HepG2 (cell line): Measurements from ENCODE around the gene KRT10. TPM values are rescaled to one million over a fixed set of nuclear protein-coding genes. Genes with fewer than 3 reads are reported as not detected.

Experiments used
- EP300 ChIP-seq, 3 experiments: sonication (generic) in 1 of 3; formaldehyde crosslinking in 1 of 3; IDR thresholded peaks; 2 replicates each; pipeline versions ENCODE4 v1.5.1 to v1.6.1; 2011 to 2020; ENCODE audit warnings: low read depth in 2 of 3, low read length in 2 of 3, borderline replicate concordance in 1 of 3, improper control_type of control experiment in 1 of 3, mild to moderate bottlenecking in 1 of 3, missing genetic modification reagents in 1 of 3, moderate library complexity in 1 of 3
- KAT2B ChIP-seq: fragments of 150-350 bp; IDR thresholded peaks from 2 replicates; pipeline ENCODE4 v1.6.1; 2014; ENCODE audit warnings: low read depth, low read length, borderline replicate concordance
- KLF9 ChIP-seq: IDR thresholded peaks from 2 replicates; pipeline ENCODE4 v1.6.1; 2016; ENCODE audit warnings: low read depth
- MAF1 ChIP-seq: sonication (generic); formaldehyde crosslinking; IDR thresholded peaks from 2 replicates; pipeline ENCODE4 v1.5.0; 2020; ENCODE audit warnings: missing genetic modification reagents, borderline replicate concordance
- RFX1 ChIP-seq: fragments of 450-650 bp; IDR thresholded peaks from 2 replicates; pipeline ENCODE4 v1.6.1; 2017
- STAT5B ChIP-seq: sonication (generic); formaldehyde crosslinking; IDR thresholded peaks from 2 replicates; pipeline ENCODE4 v1.4.0; 2020; ENCODE audit warnings: missing genetic modification reagents
- THAP9 ChIP-seq: sonication (generic); formaldehyde crosslinking; IDR thresholded peaks from 2 replicates; pipeline ENCODE4; 2020; ENCODE audit warnings: missing genetic modification reagents, mild to moderate bottlenecking, borderline replicate concordance
- ZC3H4 ChIP-seq: sonication (generic); formaldehyde crosslinking; IDR thresholded peaks from 2 replicates; pipeline ENCODE4 v1.4.0; 2020; ENCODE audit warnings: missing genetic modification reagents, borderline replicate concordance
- ZEB1 ChIP-seq: IDR thresholded peaks from 2 replicates; pipeline ENCODE4 v1.6.1; 2012; ENCODE audit warnings: mild to moderate bottlenecking, low read depth, inconsistent platforms; ENCODE audit not compliant: insufficient replicate concordance
- ZFAT ChIP-seq: sonication (generic); formaldehyde crosslinking; conservative IDR thresholded peaks from 2 replicates; pipeline ENCODE4 v1.8.1; 2023; ENCODE audit warnings: missing genetic modification reagents, inconsistent platforms
- ZFP36 ChIP-seq: fragments of 150-350 bp; IDR thresholded peaks from 2 replicates; pipeline ENCODE4 v1.6.1; 2018; ENCODE audit warnings: borderline replicate concordance, low read length, low read depth; ENCODE audit not compliant: partially characterized antibody
- ZFP91 ChIP-seq: sonication (generic); formaldehyde crosslinking; IDR thresholded peaks from 2 replicates; pipeline ENCODE4 v1.9.0; 2022; ENCODE audit warnings: missing genetic modification reagents, mild to moderate bottlenecking, borderline replicate concordance
- ZNF503 ChIP-seq: sonication (generic); formaldehyde crosslinking; IDR thresholded peaks from 2 replicates; pipeline ENCODE4 v1.4.0; 2020; ENCODE audit warnings: missing genetic modification reagents
- ZNF577 ChIP-seq: sonication (generic); formaldehyde crosslinking; IDR thresholded peaks from 2 replicates; pipeline ENCODE4 v1.4.0; 2020; ENCODE audit warnings: mild to moderate bottlenecking, low read depth, missing genetic modification reagents, borderline replicate concordance
- ZNF713 ChIP-seq: sonication (generic); formaldehyde crosslinking; IDR thresholded peaks from 2 replicates; pipeline ENCODE4 v1.4.0; 2020; ENCODE audit warnings: mild to moderate bottlenecking, missing genetic modification reagents
- ZNF720 ChIP-seq: sonication (generic); formaldehyde crosslinking; IDR thresholded peaks from 2 replicates; pipeline ENCODE4 v1.4.0; 2020; ENCODE audit warnings: missing genetic modification reagents
- polyA plus RNA-seq, 8 experiments: library from polyadenylated mRNA; depleted of rRNA in 3 of 8; stranded (reverse) in 7 of 8; unstranded in 1 of 8; fragments of >200 nt; fragmentation: Illumina TruSeq in 4 of 8; extraction: Trizol in 4 of 8; gene quantifications; 2 replicates each; pipeline versions ENCODE4 v1.2.1 to v1.2.3, GENCODE V29; 2011 to 2016; ENCODE audit warnings: low read depth in 4 of 8, missing spikeins in 1 of 8, mixed read lengths in 1 of 8; ENCODE audit not compliant: insufficient read depth in 1 of 8
- total RNA-seq, 5 experiments: library from RNA; depleted of rRNA; stranded (reverse); fragments of >200 nt; fragmentation: Illumina TruSeq; extraction: Trizol; gene quantifications; 2 replicates each; pipeline ENCODE4 v1.2.3, GENCODE V29; 2016; ENCODE audit warnings: low read depth in 1 of 5
- TF ChIP-seq, protein P1 (sequence below), 2 experiments: IDR thresholded peaks; 2 replicates each; pipeline ENCODE4 v1.6.1; 2011 to 2012; ENCODE audit warnings: low read length in 2 of 2, borderline replicate concordance in 1 of 2, low read depth in 1 of 2, mild to moderate bottlenecking in 1 of 2, moderate library complexity in 1 of 2
- TF ChIP-seq, protein P2 (sequence below): sonication (generic); formaldehyde crosslinking; conservative IDR thresholded peaks from 2 replicates; pipeline ENCODE4 v1.4.0; 2020; ENCODE audit warnings: missing genetic modification reagents

Gene KRT10
- total and polyA plus RNA-seq, 2 of the 13 experiments (the other 11 are each of a cell fraction or from before 2014, with no cell fraction given), result 25.1 to 27.5 TPM

DNA sequence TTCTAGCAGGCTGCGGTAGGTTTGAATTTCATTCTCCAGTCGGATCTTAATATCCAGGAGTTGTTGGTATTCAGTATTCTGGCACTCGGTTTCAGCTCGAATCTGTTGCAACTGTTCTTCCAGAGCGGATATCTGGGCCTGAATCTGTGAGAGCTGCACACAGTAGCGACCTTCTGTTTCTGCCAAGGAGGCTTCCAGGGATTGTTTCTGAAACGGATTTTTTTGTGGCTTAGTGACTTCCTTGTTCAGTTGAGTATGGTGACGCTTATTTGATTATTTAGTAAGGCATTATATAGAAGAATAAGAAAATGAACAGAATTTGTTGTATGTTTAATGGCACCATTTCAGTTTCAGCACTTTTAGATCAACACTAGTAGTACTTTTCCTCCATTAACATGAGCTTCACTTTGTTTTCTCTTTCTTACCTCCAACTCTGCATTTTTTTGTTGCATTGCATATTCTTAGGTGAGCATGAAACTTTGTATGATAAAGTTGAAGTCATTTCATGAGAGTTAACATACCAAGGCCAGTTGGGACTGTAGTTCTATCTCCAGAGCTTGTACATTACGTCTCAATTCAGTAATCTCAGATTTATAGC lies 2.8 kb downstream of the KRT10 start (continued):
- TF ChIP-seq, protein P1, sequence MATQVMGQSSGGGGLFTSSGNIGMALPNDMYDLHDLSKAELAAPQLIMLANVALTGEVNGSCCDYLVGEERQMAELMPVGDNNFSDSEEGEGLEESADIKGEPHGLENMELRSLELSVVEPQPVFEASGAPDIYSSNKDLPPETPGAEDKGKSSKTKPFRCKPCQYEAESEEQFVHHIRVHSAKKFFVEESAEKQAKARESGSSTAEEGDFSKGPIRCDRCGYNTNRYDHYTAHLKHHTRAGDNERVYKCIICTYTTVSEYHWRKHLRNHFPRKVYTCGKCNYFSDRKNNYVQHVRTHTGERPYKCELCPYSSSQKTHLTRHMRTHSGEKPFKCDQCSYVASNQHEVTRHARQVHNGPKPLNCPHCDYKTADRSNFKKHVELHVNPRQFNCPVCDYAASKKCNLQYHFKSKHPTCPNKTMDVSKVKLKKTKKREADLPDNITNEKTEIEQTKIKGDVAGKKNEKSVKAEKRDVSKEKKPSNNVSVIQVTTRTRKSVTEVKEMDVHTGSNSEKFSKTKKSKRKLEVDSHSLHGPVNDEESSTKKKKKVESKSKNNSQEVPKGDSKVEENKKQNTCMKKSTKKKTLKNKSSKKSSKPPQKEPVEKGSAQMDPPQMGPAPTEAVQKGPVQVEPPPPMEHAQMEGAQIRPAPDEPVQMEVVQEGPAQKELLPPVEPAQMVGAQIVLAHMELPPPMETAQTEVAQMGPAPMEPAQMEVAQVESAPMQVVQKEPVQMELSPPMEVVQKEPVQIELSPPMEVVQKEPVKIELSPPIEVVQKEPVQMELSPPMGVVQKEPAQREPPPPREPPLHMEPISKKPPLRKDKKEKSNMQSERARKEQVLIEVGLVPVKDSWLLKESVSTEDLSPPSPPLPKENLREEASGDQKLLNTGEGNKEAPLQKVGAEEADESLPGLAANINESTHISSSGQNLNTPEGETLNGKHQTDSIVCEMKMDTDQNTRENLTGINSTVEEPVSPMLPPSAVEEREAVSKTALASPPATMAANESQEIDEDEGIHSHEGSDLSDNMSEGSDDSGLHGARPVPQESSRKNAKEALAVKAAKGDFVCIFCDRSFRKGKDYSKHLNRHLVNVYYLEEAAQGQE (IDR thresholded peaks at IDR 0.05; ENCODE audit: borderline replicate concordance in 1 of 2, low read depth in 1 of 2, low read length in 2 of 2), result no peak
- no peak for TF ChIP-seq ZNF577 (CRISPR knock-in tag)
- TF ChIP-seq ZC3H4 (CRISPR knock-in tag), result peak; percentile 88
- TF ChIP-seq, protein P2, sequence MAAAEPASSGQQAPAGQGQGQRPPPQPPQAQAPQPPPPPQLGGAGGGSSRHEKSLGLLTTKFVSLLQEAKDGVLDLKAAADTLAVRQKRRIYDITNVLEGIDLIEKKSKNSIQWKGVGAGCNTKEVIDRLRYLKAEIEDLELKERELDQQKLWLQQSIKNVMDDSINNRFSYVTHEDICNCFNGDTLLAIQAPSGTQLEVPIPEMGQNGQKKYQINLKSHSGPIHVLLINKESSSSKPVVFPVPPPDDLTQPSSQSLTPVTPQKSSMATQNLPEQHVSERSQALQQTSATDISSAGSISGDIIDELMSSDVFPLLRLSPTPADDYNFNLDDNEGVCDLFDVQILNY (CRISPR knock-in tag), result no peak
- TF ChIP-seq ZFP36, result no peak
- TF ChIP-seq KAT2B, result no peak
- TF ChIP-seq ZNF720, result no peak
- peak; percentile 85; the same call in 1 of the 2 replicates for TF ChIP-seq ZFAT
- no peak for TF ChIP-seq KLF9 (CRISPR knock-in tag)
- TF ChIP-seq RFX1, result no peak
- TF ChIP-seq ZNF503 (CRISPR knock-in tag), result peak; percentile 47; the same call in 1 of the 2 replicates
- no peak for TF ChIP-seq STAT5B (CRISPR knock-in tag)
- TF ChIP-seq ZFP91, result no peak
- TF ChIP-seq ZNF713 (CRISPR knock-in tag), result no peak
- TF ChIP-seq THAP9 (CRISPR knock-in tag), result no peak
- 0 out of 2 replicates have a peak, but pooled peaks have one; percentile 42 for TF ChIP-seq MAF1 (CRISPR knock-in tag)
- no peak for TF ChIP-seq ZEB1
- no peak for TF ChIP-seq EP300 (IDR thresholded peaks at IDR 0.05; ENCODE audit: low read depth in 2 of 2, low read length in 2 of 2)
- TF ChIP-seq EP300 (CRISPR knock-in tag; IDR thresholded peaks at IDR 0.05; ENCODE audit: borderline replicate concordance), result no peak
